Astrocyte (in vitro differentiated cells and primary cell): Measurements from ENCODE around the gene XYLT1. TPM values are rescaled to one million over a fixed set of nuclear protein-coding genes. Genes with fewer than 3 reads are reported as not detected.
A peak's percentile ranks its signal among the peaks of the same experiment; 100 is the strongest.

Experiments used
- DNase-seq: peaks from one replicate; pipeline ENCODE4 v3.0.0-alpha.2; 2010; ENCODE audit warnings: low read depth
- FAIRE-seq: peaks from 2 replicates; lab custom pipeline; 2011; peaks lifted over from hg19 to GRCh38; lab: Jason Lieb, UNC
- H2AFZ ChIP-seq: 2 replicates; pipeline ENCODE4 v1.6.0; 2012; ENCODE audit warnings: low read depth, low read length, inconsistent platforms
- H3K27ac ChIP-seq: 2 replicates; pipeline ENCODE4 v1.5.1; 2011; ENCODE audit warnings: low read depth, low read length, inconsistent platforms
- H3K27me3 ChIP-seq: 2 replicates; pipeline ENCODE4 v1.6.0; 2011; ENCODE audit warnings: low read length, inconsistent platforms; ENCODE audit not compliant: insufficient read depth
- H3K36me3 ChIP-seq: 2 replicates; pipeline ENCODE4 v1.5.1; 2011; ENCODE audit warnings: low read length, inconsistent platforms; ENCODE audit not compliant: insufficient read depth
- H3K4me1 ChIP-seq: 2 replicates; pipeline ENCODE4 v1.5.1; 2011; ENCODE audit warnings: low read length, inconsistent platforms; ENCODE audit not compliant: insufficient read depth
- H3K4me2 ChIP-seq: 2 replicates; pipeline ENCODE4 v1.6.0; 2012; ENCODE audit warnings: low read length, inconsistent platforms
- H3K4me3 ChIP-seq: 2 replicates; pipeline ENCODE4 v1.5.1; 2011; ENCODE audit warnings: low read depth, mild to moderate bottlenecking, low read length, inconsistent platforms; ENCODE audit not compliant: insufficient read depth
- H3K79me2 ChIP-seq: 2 replicates; pipeline ENCODE4 v1.6.0; 2012; ENCODE audit warnings: mild to moderate bottlenecking, low read length, inconsistent platforms; ENCODE audit not compliant: insufficient read depth
- H3K9ac ChIP-seq: 2 replicates; pipeline ENCODE4 v1.6.0; 2012; ENCODE audit warnings: mild to moderate bottlenecking, low read length, inconsistent platforms
- H3K9me3 ChIP-seq: 2 replicates; pipeline ENCODE4 v1.5.1; 2012; ENCODE audit warnings: low read depth, mild to moderate bottlenecking, low read length, inconsistent platforms; ENCODE audit not compliant: insufficient read depth
- H4K20me1 ChIP-seq: 2 replicates; pipeline ENCODE4 v1.6.0; 2012; ENCODE audit warnings: low read length, inconsistent platforms; ENCODE audit not compliant: insufficient read depth
- H3K27ac Mint-ChIP-seq: one replicate; pipeline ENCODE4 v1.8.0; 2021; ENCODE audit warnings: mild to moderate bottlenecking, mixed read lengths; ENCODE audit not compliant: unreplicated experiment
- H3K27me3 Mint-ChIP-seq: one replicate; pipeline ENCODE4 v1.8.0; 2021; ENCODE audit warnings: low read depth, mixed read lengths; ENCODE audit not compliant: unreplicated experiment
- H3K36me3 Mint-ChIP-seq: one replicate; pipeline ENCODE4 v1.8.0; 2021; ENCODE audit warnings: low read depth, mixed read lengths; ENCODE audit not compliant: unreplicated experiment
- H3K4me1 Mint-ChIP-seq: one replicate; pipeline ENCODE4 v1.8.0; 2021; ENCODE audit warnings: low read depth, mixed read lengths; ENCODE audit not compliant: unreplicated experiment
- H3K4me3 Mint-ChIP-seq: one replicate; pipeline ENCODE4 v1.8.0; 2021; ENCODE audit warnings: mild to moderate bottlenecking, moderate library complexity, mixed read lengths; ENCODE audit not compliant: unreplicated experiment
- H3K9me3 Mint-ChIP-seq: one replicate; pipeline ENCODE4 v1.8.0; 2021; ENCODE audit warnings: mild to moderate bottlenecking, mixed read lengths; ENCODE audit not compliant: unreplicated experiment
- EZH2 ChIP-seq: IDR thresholded peaks from 2 replicates; pipeline ENCODE4 v1.6.1; 2012; ENCODE audit warnings: mild to moderate bottlenecking, low read length, inconsistent platforms; ENCODE audit not compliant: insufficient read depth
- total RNA-seq: library from RNA; stranded (reverse); gene quantifications from 2 replicates; pipeline ENCODE4 v1.2.1, GENCODE V29; 2021
- TF ChIP-seq, protein P1 (sequence below): IDR thresholded peaks from 2 replicates; pipeline ENCODE4 v1.5.1; 2011; ENCODE audit warnings: low read depth, mild to moderate bottlenecking, inconsistent platforms, low read length, moderate library complexity; ENCODE audit not compliant: insufficient read depth

The XYLT1 gene
- total RNA-seq, 1 donor from 2014 or later: 22.9 TPM

DNA sequence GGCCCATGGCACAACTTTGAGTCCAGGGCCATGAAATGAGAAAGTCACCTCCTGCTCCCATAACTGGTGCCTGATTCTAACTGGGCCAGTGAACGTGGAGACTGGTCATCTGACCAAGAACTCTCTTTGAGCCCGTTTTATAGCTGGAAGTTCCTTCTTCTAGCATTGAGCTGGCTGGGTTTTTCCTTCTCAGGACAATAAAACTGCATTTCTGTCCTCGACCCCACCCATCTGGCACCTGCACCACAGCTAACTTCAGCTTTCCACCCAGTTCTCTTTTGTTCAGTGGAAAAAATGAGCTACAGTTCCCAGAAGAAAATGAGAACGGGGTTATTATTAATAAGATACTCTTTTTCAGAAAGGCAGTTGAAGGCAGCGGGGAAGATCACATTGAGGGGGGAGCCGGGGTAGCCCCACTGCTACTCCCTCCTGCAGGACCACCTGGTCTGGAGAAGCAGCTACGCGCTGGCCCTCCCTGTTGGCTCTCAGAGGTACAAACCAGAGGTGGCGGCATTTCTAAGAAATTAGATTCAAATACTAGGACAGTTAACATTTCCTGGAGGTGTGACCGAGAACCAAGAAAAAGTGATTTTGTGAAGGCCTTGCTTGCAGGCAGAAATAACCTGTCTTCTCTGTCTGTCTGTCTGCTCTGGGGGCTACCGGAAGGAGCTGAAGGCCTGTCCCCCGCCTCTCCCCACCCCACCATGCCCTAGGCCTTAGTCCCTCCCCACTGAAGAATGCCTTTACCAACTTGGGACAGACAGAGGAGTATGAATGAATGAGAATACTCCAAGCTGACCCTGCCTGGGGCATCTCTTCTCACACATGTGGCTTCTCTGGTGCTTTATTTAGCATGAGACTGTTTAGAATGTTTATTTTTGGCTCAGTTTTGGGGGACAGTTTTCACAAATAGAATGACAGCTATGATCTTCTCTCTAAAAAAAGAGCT lies 123.9 kb downstream of the XYLT1 start:
- Histone ChIP-seq H4K20me1 (peaks cover 65% of the 10 kb centered on the region), H3K9ac (no peak overlapping the region), H3K79me2 (peaks cover 30% of the 10 kb centered on the region), H3K9me3 (no peaks in the 10 kb centered on the region), H3K4me1 (peaks cover 3% of the 10 kb centered on the region), H3K4me2 (no peak overlapping the region), H2AFZ (no peak overlapping the region), H3K27me3 (no peaks in the 10 kb centered on the region), H3K36me3 (no peaks in the 10 kb centered on the region), H3K27ac (no peak overlapping the region), H3K4me3 (no peak overlapping the region)
- no peak overlapping the region for H3K4me3 Mint-ChIP-seq
- peaks cover 3% of the 10 kb centered on the region for H3K27me3 Mint-ChIP-seq
- peaks cover 11% of the 10 kb centered on the region for H3K4me1 Mint-ChIP-seq
- H3K9me3 Mint-ChIP-seq: no peaks in the 10 kb centered on the region
- TF ChIP-seq EZH2: no peak
- TF ChIP-seq, protein P1, sequence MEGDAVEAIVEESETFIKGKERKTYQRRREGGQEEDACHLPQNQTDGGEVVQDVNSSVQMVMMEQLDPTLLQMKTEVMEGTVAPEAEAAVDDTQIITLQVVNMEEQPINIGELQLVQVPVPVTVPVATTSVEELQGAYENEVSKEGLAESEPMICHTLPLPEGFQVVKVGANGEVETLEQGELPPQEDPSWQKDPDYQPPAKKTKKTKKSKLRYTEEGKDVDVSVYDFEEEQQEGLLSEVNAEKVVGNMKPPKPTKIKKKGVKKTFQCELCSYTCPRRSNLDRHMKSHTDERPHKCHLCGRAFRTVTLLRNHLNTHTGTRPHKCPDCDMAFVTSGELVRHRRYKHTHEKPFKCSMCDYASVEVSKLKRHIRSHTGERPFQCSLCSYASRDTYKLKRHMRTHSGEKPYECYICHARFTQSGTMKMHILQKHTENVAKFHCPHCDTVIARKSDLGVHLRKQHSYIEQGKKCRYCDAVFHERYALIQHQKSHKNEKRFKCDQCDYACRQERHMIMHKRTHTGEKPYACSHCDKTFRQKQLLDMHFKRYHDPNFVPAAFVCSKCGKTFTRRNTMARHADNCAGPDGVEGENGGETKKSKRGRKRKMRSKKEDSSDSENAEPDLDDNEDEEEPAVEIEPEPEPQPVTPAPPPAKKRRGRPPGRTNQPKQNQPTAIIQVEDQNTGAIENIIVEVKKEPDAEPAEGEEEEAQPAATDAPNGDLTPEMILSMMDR: no peak
- H3K36me3 Mint-ChIP-seq: peaks cover 23% of the 10 kb centered on the region
- no peak for FAIRE-seq
- DNase-seq: no peak
- H3K27ac Mint-ChIP-seq: no peak overlapping the region

DNA sequence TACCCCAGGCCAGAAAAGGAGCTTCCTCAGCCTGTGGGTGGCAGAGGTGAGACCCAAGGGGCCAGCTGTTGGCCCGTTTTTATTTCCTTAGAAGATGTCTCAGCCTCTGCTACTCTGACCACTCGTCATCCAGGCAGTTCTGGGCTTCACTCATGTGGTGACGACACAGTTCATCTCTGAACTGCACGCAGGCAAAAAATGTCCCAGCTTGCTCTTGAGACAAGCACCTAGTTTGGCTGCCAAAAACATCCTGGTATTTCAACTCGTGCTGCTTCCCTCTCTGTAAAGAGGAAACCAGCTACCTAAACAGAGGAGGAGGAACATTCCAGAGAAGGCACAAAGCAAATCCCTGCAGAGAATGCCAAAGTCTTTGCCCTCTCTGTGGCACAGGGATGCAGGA lies 125.7 kb downstream of the XYLT1 start:
- Histone ChIP-seq H3K4me3 (no peak overlapping the region), H3K36me3 (no peaks in the 10 kb centered on the region), H3K4me1 (peaks cover 6% of the 10 kb centered on the region), H3K4me2 (no peak overlapping the region), H2AFZ (no peak overlapping the region), H3K27me3 (no peaks in the 10 kb centered on the region), H3K9me3 (no peaks in the 10 kb centered on the region), H3K27ac (no peak overlapping the region), H3K9ac (no peak overlapping the region), H4K20me1 (peaks cover 67% of the 10 kb centered on the region), H3K79me2 (peaks cover 44% of the 10 kb centered on the region)
- Mint-ChIP-seq H3K9me3 (no peaks in the 10 kb centered on the region), H3K4me3 (no peak overlapping the region), H3K27me3 (peaks cover 3% of the 10 kb centered on the region), H3K36me3 (peaks cover 20% of the 10 kb centered on the region), H3K27ac (no peak overlapping the region), H3K4me1 (peaks cover 17% of the 10 kb centered on the region)
- FAIRE-seq (no peak), DNase-seq (peak; percentile 53)
- TF ChIP-seq, protein P1: no peak
- TF ChIP-seq EZH2: no peak

DNA sequence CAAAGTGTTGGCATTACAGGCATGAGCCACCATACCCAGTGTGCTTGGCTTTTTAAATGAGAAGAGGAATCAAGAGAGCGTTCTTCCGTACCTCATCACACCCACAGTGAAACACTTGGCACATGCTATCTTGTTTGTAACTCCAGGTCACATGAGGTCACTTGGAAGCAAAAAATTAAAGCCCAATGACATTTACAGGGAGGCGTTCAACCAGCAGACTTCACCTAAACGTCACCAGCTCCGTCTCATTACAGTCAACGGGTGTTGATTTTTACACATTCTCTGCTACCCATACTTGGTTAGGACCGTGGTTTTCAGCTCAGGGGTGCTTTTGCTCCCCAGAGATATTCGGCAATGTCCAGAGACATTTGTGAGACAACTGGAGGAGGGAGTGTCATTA lies 127.0 kb downstream of the XYLT1 start:
- no peak for FAIRE-seq
- Histone ChIP-seq H3K4me3 (no peak overlapping the region), H3K79me2 (peaks cover 55% of the 10 kb centered on the region), H4K20me1 (peaks cover 69% of the 10 kb centered on the region), H3K27ac (no peak overlapping the region), H3K4me2 (no peak overlapping the region), H2AFZ (no peak overlapping the region), H3K9ac (no peak overlapping the region), H3K27me3 (no peaks in the 10 kb centered on the region), H3K9me3 (no peaks in the 10 kb centered on the region), H3K36me3 (no peaks in the 10 kb centered on the region), H3K4me1 (peaks cover 7% of the 10 kb centered on the region)
- peaks cover 3% of the 10 kb centered on the region for H3K27me3 Mint-ChIP-seq
- TF ChIP-seq EZH2: no peak
- TF ChIP-seq, protein P1: no peak
- peaks cover 21% of the 10 kb centered on the region for H3K4me1 Mint-ChIP-seq
- no peak for DNase-seq
- H3K9me3 Mint-ChIP-seq: no peaks in the 10 kb centered on the region
- H3K27ac Mint-ChIP-seq: no peak overlapping the region
- peaks cover 18% of the 10 kb centered on the region for H3K36me3 Mint-ChIP-seq
- H3K4me3 Mint-ChIP-seq: no peak overlapping the region
